CD8-positive, alpha-beta memory T cell (primary cell): ENCODE data around the gene PTGES2. TPM values are rescaled to one million over a fixed set of nuclear protein-coding genes. Genes with fewer than 3 reads are reported as not detected.

ENCODE experiments used
- CTCF ChIA-PET: fragments of 350-600 bp; sonication (Branson Sonifier 250); formaldehyde crosslinking; loops from one replicate; lab custom pipeline; 2021; ENCODE audit warnings: antibody characterized with exemption; lab: Charles Lee
- POLR2A ChIA-PET: fragments of 350-600 bp; sonication (Branson Sonifier 250); formaldehyde crosslinking; loops from one replicate; lab custom pipeline; 2021; ENCODE audit warnings: antibody characterized with exemption; lab: Charles Lee
- DNase-seq, 5 donors: peaks; one replicate each; pipeline versions ENCODE4 v3.0.0 to v3.0.0-alpha.2; 2020 to 2022; ENCODE audit warnings: mixed read lengths in 1 of 5
- H3K27ac ChIP-seq: one replicate; pipeline ENCODE4 v1.7.0; 2013; ENCODE audit warnings: low read depth, mild to moderate bottlenecking, low read length, moderate library complexity
- H3K27me3 ChIP-seq: 2 replicates; pipeline ENCODE4 v1.7.0; 2013; ENCODE audit warnings: low read length, mild to moderate bottlenecking; ENCODE audit not compliant: insufficient read depth, poor library complexity, severe bottlenecking
- H3K36me3 ChIP-seq: 2 replicates; pipeline ENCODE4 v1.7.0; 2013; ENCODE audit warnings: mild to moderate bottlenecking, low read length, moderate library complexity; ENCODE audit not compliant: insufficient read depth
- H3K4me1 ChIP-seq: 2 replicates; pipeline ENCODE4 v1.7.0; 2013; ENCODE audit warnings: mild to moderate bottlenecking, low read length, moderate library complexity; ENCODE audit not compliant: insufficient read depth
- H3K4me3 ChIP-seq: 2 replicates; pipeline ENCODE4 v1.7.0; 2013; ENCODE audit warnings: mild to moderate bottlenecking, low read length
- H3K9me3 ChIP-seq: 2 replicates; pipeline ENCODE4 v1.7.0; 2013; ENCODE audit warnings: mild to moderate bottlenecking, low read length
- H3K27ac Mint-ChIP-seq, 8 donors: one replicate each; pipeline ENCODE4 v1.8.0; 2020 to 2021; ENCODE audit warnings: mixed read lengths in 8 of 8, mild to moderate bottlenecking in 6 of 8, inconsistent platforms in 3 of 8, moderate library complexity in 3 of 8
- H3K27me3 Mint-ChIP-seq, 2 donors: one replicate each; pipeline ENCODE4 v1.8.0; 2020 to 2021; ENCODE audit warnings: mixed read lengths in 2 of 2, mild to moderate bottlenecking in 1 of 2, moderate library complexity in 1 of 2
- H3K36me3 Mint-ChIP-seq, 3 donors: one replicate each; pipeline ENCODE4 v1.8.0; 2020 to 2021; ENCODE audit warnings: mixed read lengths in 3 of 3, inconsistent platforms in 1 of 3, mild to moderate bottlenecking in 1 of 3
- H3K4me1 Mint-ChIP-seq, 3 donors: one replicate each; pipeline ENCODE4 v1.8.0; 2020 to 2021; ENCODE audit warnings: mixed read lengths in 3 of 3, inconsistent platforms in 1 of 3, mild to moderate bottlenecking in 1 of 3
- H3K4me3 Mint-ChIP-seq, 7 donors: one replicate each; pipeline ENCODE4 v1.8.0; 2020 to 2021; ENCODE audit warnings: mixed read lengths in 7 of 7, mild to moderate bottlenecking in 6 of 7, moderate library complexity in 4 of 7, inconsistent platforms in 2 of 7
- H3K9me3 Mint-ChIP-seq, 5 donors: one replicate each; pipeline ENCODE4 v1.8.0; 2020 to 2022; ENCODE audit warnings: mixed read lengths in 5 of 5, mild to moderate bottlenecking in 3 of 5, moderate library complexity in 2 of 5, inconsistent platforms in 1 of 5
- polyA plus RNA-seq: library from polyadenylated mRNA; unstranded; fragments of 300-500 nt; fragmentation: Illumina TruSeq; gene quantifications from one replicate; pipeline ENCODE4 v1.2.3, GENCODE V29; 2021
- total RNA-seq, 2 experiments: library from RNA; stranded (reverse); gene quantifications; one replicate each; pipeline ENCODE4 v1.2.3, GENCODE V29; 2021

Gene PTGES2
- total and polyA plus RNA-seq, 3 experiments from 2014 or later, result 51.7 to 68.3 (median 67.0) TPM

- POLR2A ChIA-PET, result no interaction called here
- Histone ChIP-seq H3K9me3 (no peaks in the 10 kb centered on the region), H3K27ac (peak overlapping the region; percentile 54), H3K4me1 (peaks cover 61% of the 10 kb centered on the region), H3K27me3 (no peaks in the 10 kb centered on the region), H3K36me3 (peaks cover 32% of the 10 kb centered on the region), H3K4me3 (no peak overlapping the region)
- no peaks in the 10 kb centered on the region for H3K27me3 Mint-ChIP-seq
- H3K27ac Mint-ChIP-seq, result peak overlapping the region in 3 of 8 donors; percentile 4 to 26 (median 19)
- CTCF ChIA-PET, result interaction anchor here (0.7 kb wide), 1 partner anchor 24 kb away, joined by 3 read pairs; no protein-coding TSS in a partner anchor
- peaks cover 3 to 60% (median 10%) of the 10 kb centered on the region in 3 donors for H3K36me3 Mint-ChIP-seq
- no peak overlapping the region for H3K4me3 Mint-ChIP-seq
- DNase-seq, result no peak
- no peaks in the 10 kb centered on the region for H3K9me3 Mint-ChIP-seq
- peaks cover 38 to 74% (median 45%) of the 10 kb centered on the region in 3 donors for H3K4me1 Mint-ChIP-seq
Observed at GRCh38 chr9:128099932-128100491, 27.5 kb downstream of the PTGES2 start.

GRCh38 chr9:128099231-128099931 lies 28.1 kb downstream of the PTGES2 start:
- Mint-ChIP-seq H3K36me3 (peaks cover 3 to 61% (median 11%) of the 10 kb centered on the region in 3 donors), H3K27ac (peak overlapping the region in 6 of 8 donors; percentile 4 to 54 (median 31)), H3K4me1 (peaks cover 43 to 80% (median 51%) of the 10 kb centered on the region in 3 donors), H3K9me3 (no peaks in the 10 kb centered on the region), H3K4me3 (no peak overlapping the region), H3K27me3 (peaks cover 0 to 2% of the 10 kb centered on the region in 2 donors)
- peak in 1 of 5 donors; percentile 29 for DNase-seq
- Histone ChIP-seq H3K27ac (peak overlapping the region; percentile 54), H3K36me3 (peaks cover 37% of the 10 kb centered on the region), H3K4me1 (peaks cover 67% of the 10 kb centered on the region), H3K27me3 (no peaks in the 10 kb centered on the region), H3K4me3 (no peak overlapping the region), H3K9me3 (no peaks in the 10 kb centered on the region)
- ChIA-PET POLR2A (no interaction called here), CTCF (interaction anchor here (0.7 kb wide), 1 partner anchor 23 kb away, joined by 3 read pairs; no protein-coding TSS in a partner anchor)

- no peak overlapping the region for H3K4me3 ChIP-seq
- Mint-ChIP-seq H3K36me3 (peaks cover 3 to 57% (median 11%) of the 10 kb centered on the region in 3 donors), H3K4me1 (peaks cover 46 to 83% (median 54%) of the 10 kb centered on the region in 3 donors), H3K27ac (peak overlapping the region in 6 of 8 donors; percentile 47 to 74 (median 60)), H3K4me3 (no peak overlapping the region), H3K27me3 (peaks cover 0 to 2% of the 10 kb centered on the region in 2 donors), H3K9me3 (no peaks in the 10 kb centered on the region)
- CTCF ChIA-PET, result interaction anchor here (1.1 to 2.2 kb wide), 2 partner anchors 19 to 156 kb away, joined by 3 to 7 read pairs; no protein-coding TSS in a partner anchor
- POLR2A ChIA-PET, result no interaction called here
- peak in 2 of 5 donors; percentile 14 to 66 for DNase-seq
- H3K27me3 ChIP-seq, result no peaks in the 10 kb centered on the region
- peaks cover 32% of the 10 kb centered on the region for H3K36me3 ChIP-seq
- peak overlapping the region; percentile 54 for H3K27ac ChIP-seq
- H3K9me3 ChIP-seq, result no peaks in the 10 kb centered on the region
- peaks cover 68% of the 10 kb centered on the region for H3K4me1 ChIP-seq
Observed at GRCh38 chr9:128098297-128099230, 29.0 kb downstream of the PTGES2 start.

GRCh38 chr9:128097543-128098296 lies 29.8 kb downstream of the PTGES2 start:
- H3K4me1 ChIP-seq, result peaks cover 67% of the 10 kb centered on the region
- no peaks in the 10 kb centered on the region for H3K9me3 Mint-ChIP-seq
- CTCF ChIA-PET, result interaction anchor here (1.1 to 2.2 kb wide), 3 partner anchors 19 to 155 kb away, joined by 3 to 7 read pairs (median 3); no protein-coding TSS in a partner anchor
- peak overlapping the region in 5 of 8 donors; percentile 12 to 70 (median 47) for H3K27ac Mint-ChIP-seq
- POLR2A ChIA-PET, result no interaction called here
- peaks cover 3 to 56% (median 11%) of the 10 kb centered on the region in 3 donors for H3K36me3 Mint-ChIP-seq
- H3K4me3 ChIP-seq, result no peak overlapping the region
- H3K4me1 Mint-ChIP-seq, result peaks cover 46 to 83% (median 54%) of the 10 kb centered on the region in 3 donors
- peaks cover 0 to 2% of the 10 kb centered on the region in 2 donors for H3K27me3 Mint-ChIP-seq
- H3K9me3 ChIP-seq, result no peaks in the 10 kb centered on the region
- H3K4me3 Mint-ChIP-seq, result no peak overlapping the region
- DNase-seq, result no peak
- peaks cover 24% of the 10 kb centered on the region for H3K36me3 ChIP-seq
- peak overlapping the region; percentile 54 for H3K27ac ChIP-seq
- H3K27me3 ChIP-seq, result no peaks in the 10 kb centered on the region

GRCh38 chr9:128096616-128097536 lies 30.7 kb downstream of the PTGES2 start:
- Histone ChIP-seq H3K9me3 (no peaks in the 10 kb centered on the region), H3K27ac (peak overlapping the region; percentile 33), H3K36me3 (peaks cover 16% of the 10 kb centered on the region), H3K4me1 (peaks cover 74% of the 10 kb centered on the region), H3K4me3 (no peak overlapping the region), H3K27me3 (no peaks in the 10 kb centered on the region)
- peaks cover 3 to 54% (median 7%) of the 10 kb centered on the region in 3 donors for H3K36me3 Mint-ChIP-seq
- DNase-seq, result no peak
- H3K4me1 Mint-ChIP-seq, result peaks cover 51 to 83% (median 58%) of the 10 kb centered on the region in 3 donors
- ChIA-PET CTCF (interaction anchor here (1.1 to 2.2 kb wide), 3 partner anchors 18 to 155 kb away, joined by 3 to 7 read pairs (median 3); no protein-coding TSS in a partner anchor), POLR2A (interaction anchor here (0.6 kb wide), 1 partner anchor 10 kb away, joined by 5 read pairs; no protein-coding TSS in a partner anchor)
- H3K9me3 Mint-ChIP-seq, result no peaks in the 10 kb centered on the region
- H3K27me3 Mint-ChIP-seq, result peaks cover 0 to 2% of the 10 kb centered on the region in 2 donors
- H3K4me3 Mint-ChIP-seq, result no peak overlapping the region
- peak overlapping the region in 5 of 8 donors; percentile 17 to 60 (median 44) for H3K27ac Mint-ChIP-seq

GRCh38 chr9:128094950-128095544 lies 32.5 kb downstream of the PTGES2 start:
- Mint-ChIP-seq H3K27ac (peak overlapping the region in 7 of 8 donors; percentile 24 to 94 (median 76)), H3K36me3 (peaks cover 0 to 50% (median 4%) of the 10 kb centered on the region in 3 donors), H3K9me3 (no peaks in the 10 kb centered on the region), H3K4me3 (no peak overlapping the region), H3K27me3 (peaks cover 0 to 2% of the 10 kb centered on the region in 2 donors), H3K4me1 (peaks cover 58 to 86% (median 71%) of the 10 kb centered on the region in 3 donors)
- H3K27me3 ChIP-seq, result no peaks in the 10 kb centered on the region
- no peaks in the 10 kb centered on the region for H3K9me3 ChIP-seq
- peaks cover 83% of the 10 kb centered on the region for H3K4me1 ChIP-seq
- no peak overlapping the region for H3K4me3 ChIP-seq
- peak overlapping the region; percentile 72 for H3K27ac ChIP-seq
- ChIA-PET POLR2A (no interaction called here), CTCF (no interaction called here)
- no peak for DNase-seq
- H3K36me3 ChIP-seq, result peaks cover 8% of the 10 kb centered on the region
